ENCODE results near the gene BOC.

GRCh38 chr3:113213896-113214587 lies 2.7 kb downstream of the BOC start:
- no peak for TF ChIP-seq EZH2 (IDR thresholded peaks at IDR 0.05; ENCODE audit: borderline replicate concordance, low read depth, low read length, severe bottlenecking)
- TF ChIP-seq CTCF (IDR thresholded peaks at IDR 0.05; ENCODE audit: borderline replicate concordance, extremely low read depth, low read length, poor library complexity, severe bottlenecking) = no peak
